Activated CD4-positive, alpha-beta T cell treated with anti-CD3 and anti-CD28 coated beads, Interleukin-2, amount 50 U/mL, for 1 hour (primary cell): ENCODE measurements around the gene SHCBP1L.

ENCODE experiments used
- DNase-seq: peaks from one replicate; pipeline ENCODE4 v3.0.0-alpha.2; 2020

Gene SHCBP1L

GRCh38 chr1:182888736-182889531 is 64.0 kb downstream of the SHCBP1L start:
- DNase-seq: no peak

GRCh38 chr1:182886985-182887384 is 66.0 kb downstream of the SHCBP1L start:
- no peak for DNase-seq

GRCh38 chr1:182885591-182885990 is 67.4 kb downstream of the SHCBP1L start:
- DNase-seq: no peak

GRCh38 chr1:182884872-182885271 is 68.1 kb downstream of the SHCBP1L start:
- no peak for DNase-seq

GRCh38 chr1:182877842-182878241 is 75.1 kb downstream of the SHCBP1L start:
- DNase-seq: no peak

- DNase-seq: no peak
These were observed 75.6 kb downstream of the SHCBP1L start for GRCh38 chr1:182877331-182877730.

GRCh38 chr1:182875889-182876288 is 77.1 kb downstream of the SHCBP1L start:
- DNase-seq: no peak

- DNase-seq: no peak
These were observed 80.1 kb downstream of the SHCBP1L start for GRCh38 chr1:182872881-182873280.

GRCh38 chr1:182869241-182869666 is 83.7 kb downstream of the SHCBP1L start:
- no peak for DNase-seq

- DNase-seq: no peak
These were observed 85.1 kb downstream of the SHCBP1L start for GRCh38 chr1:182867861-182868260.

GRCh38 chr1:182863940-182864339 is 89.0 kb downstream of the SHCBP1L start:
- no peak for DNase-seq

- no peak for DNase-seq
These were observed 90.1 kb downstream of the SHCBP1L start for GRCh38 chr1:182862827-182863226.

GRCh38 chr1:182861994-182862393 is 91.0 kb downstream of the SHCBP1L start:
- no peak for DNase-seq

- no peak for DNase-seq
These were observed 92.3 kb downstream of the SHCBP1L start for GRCh38 chr1:182860658-182861057.

GRCh38 chr1:182857212-182857611 is 95.8 kb downstream of the SHCBP1L start:
- DNase-seq: no peak

GRCh38 chr1:182855911-182856310 is 97.1 kb downstream of the SHCBP1L start:
- DNase-seq: no peak

- DNase-seq: no peak
These were observed 101.1 kb downstream of the SHCBP1L start for GRCh38 chr1:182851825-182852224.

GRCh38 chr1:182850319-182850718 is 102.6 kb downstream of the SHCBP1L start:
- DNase-seq: no peak
